BJ (cell line): Measurements from ENCODE around the gene HDC. TPM values are rescaled to one million over a fixed set of nuclear protein-coding genes. Genes with fewer than 3 reads are reported as not detected.

Experiments
- CTCF ChIA-PET: fragments of 350-600 bp; formaldehyde crosslinking; extraction: SDS; loops from one replicate; lab custom pipeline; 2021; ENCODE audit warnings: antibody characterized with exemption, inconsistent platforms; lab: Yijun Ruan, JAX
- POLR2A ChIA-PET: fragments of 300-600 bp; sonication (Branson Sonifier 250); formaldehyde crosslinking; extraction: SDS; loops from one replicate; lab custom pipeline; 2021; ENCODE audit warnings: antibody characterized with exemption; lab: Charles Lee
- DNase-seq: peaks from one replicate; pipeline ENCODE4 v3.0.0-alpha.2; 2011; ENCODE audit warnings: low read depth
- H3K27me3 ChIP-seq: 2 replicates; pipeline ENCODE4 v1.6.0; 2011; ENCODE audit warnings: low read length; ENCODE audit not compliant: control insufficient read depth, insufficient read depth
- H3K36me3 ChIP-seq: 2 replicates; pipeline ENCODE4 v1.5.1; 2011; ENCODE audit warnings: low read length; ENCODE audit not compliant: control insufficient read depth, insufficient read depth
- H3K4me3 ChIP-seq: 2 replicates; pipeline ENCODE4 v1.5.1; 2011; ENCODE audit warnings: low read depth, mild to moderate bottlenecking, control low read depth, low read length
- CTCF ChIP-seq: IDR thresholded peaks from 2 replicates; pipeline ENCODE4 v1.5.1; 2011; ENCODE audit warnings: low read depth, mild to moderate bottlenecking, control low read depth, inconsistent platforms, low read length, moderate library complexity; ENCODE audit not compliant: insufficient read depth
- polyA plus RNA-seq: library from polyadenylated mRNA; depleted of rRNA; stranded (reverse); fragments of >200 nt; gene quantifications from 2 replicates; pipeline ENCODE4 v1.2.3, GENCODE V29; 2011; rRNA removed
- small RNA-seq: library from RNA; depleted of rRNA; stranded (forward); fragments of <200 nt; gene quantifications from one replicate; pipeline ENCODE3, GENCODE V24; 2012; ENCODE audit warnings: low replicate concordance, low read depth; ENCODE audit not compliant: insufficient read length

HDC gene
- polyA plus RNA-seq, 1 experiment, result not detected

- TF ChIP-seq CTCF, result no peak
- CTCF ChIA-PET, result interaction anchor here (1.6 kb wide), 1 partner anchor 9 kb away, joined by 5 read pairs; the partner anchor contains the start of gene SLC27A2
- H3K4me3 ChIP-seq, result no peak overlapping the region
- DNase-seq, result no peak
- POLR2A ChIA-PET, result no interaction called here
- H3K36me3 ChIP-seq, result no peaks in the 10 kb centered on the region
- H3K27me3 ChIP-seq, result no peaks in the 10 kb centered on the region
Measured at GRCh38 chr15:50192164-50192563, 73.4 kb downstream of the HDC start.

Small RNAs within 50 kb of the gene (small RNA-seq; reads per million reads assigned to genes)
- not detected for gene RF00019

Other genes with a start within 250 kb of the HDC start
- gene ATP8B4, start 146.5 kb downstream of the HDC start, polyA plus RNA-seq, result 0.23 and 0.44 TPM in 2 replicates
- gene SLC27A2, start 83.5 kb downstream of the HDC start, polyA plus RNA-seq, result 0.22 and 0.34 TPM in 2 replicates
- gene GABPB1, start 89.5 kb upstream of the HDC start, polyA plus RNA-seq, result 17.1 and 21.9 TPM in 2 replicates
- 35.2 and 53.3 TPM in 2 replicates for gene USP8, start 158.7 kb upstream of the HDC start, polyA plus RNA-seq